ENCODE measurements around the gene PIK3CD. TPM values are rescaled to one million over a fixed set of nuclear protein-coding genes. Genes with fewer than 3 reads are reported as not detected.

The PIK3CD gene
- total and polyA plus RNA-seq, 2 of the 4 experiments (the other 2 are of a cell fraction): 5.0 to 12.1 TPM

DNA sequence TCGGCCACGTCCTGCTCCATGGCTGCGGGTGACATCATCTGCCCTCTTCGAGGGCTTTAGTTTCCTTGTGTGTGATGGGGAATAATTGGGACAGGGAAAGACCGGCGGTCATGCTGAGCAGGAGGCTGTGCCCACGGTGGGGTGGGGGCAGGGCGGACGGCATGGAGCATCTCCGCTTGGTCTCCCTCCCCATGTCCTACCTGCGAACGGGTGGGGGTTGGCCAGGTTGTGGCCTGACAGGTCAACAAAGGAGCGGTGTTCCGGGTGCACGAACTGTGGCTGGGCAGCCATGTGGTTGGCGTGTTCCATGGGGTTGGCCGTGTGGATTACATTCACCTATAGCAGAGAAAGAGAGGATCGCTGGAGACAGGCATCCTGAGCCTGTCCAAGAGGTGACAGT is 80.0 kb downstream of the PIK3CD start:
- DNase-seq (no peak), ATAC-seq (ENCODE audit: low read depth) (no peak)
- no peak overlapping the region for H2BK20ac ChIP-seq (ENCODE audit: low read depth, low read length)
- POLR2A ChIA-PET (ENCODE audit: unreplicated experiment): no interaction called here
- no peak overlapping the region for H3K18ac ChIP-seq (ENCODE audit: low read depth, low read length)
- no peak overlapping the region for H3K9ac ChIP-seq (ENCODE audit: low read depth, low read length)
- no peak overlapping the region for H3K23ac ChIP-seq (ENCODE audit: low read depth, low read length)
- no peaks in the 10 kb centered on the region for H3K9me1 ChIP-seq (ENCODE audit: insufficient read depth, low read length)
- H3K4ac ChIP-seq (ENCODE audit: low read depth, low read length): no peak overlapping the region
- H4K20me1 ChIP-seq (ENCODE audit: insufficient read depth, low read length): peaks cover 4% of the 10 kb centered on the region; the same call in 1 of the 2 replicates
- no peak overlapping the region for H3K4me2 ChIP-seq (ENCODE audit: low read depth, low read length)
- TF ChIP-seq, protein P1, sequence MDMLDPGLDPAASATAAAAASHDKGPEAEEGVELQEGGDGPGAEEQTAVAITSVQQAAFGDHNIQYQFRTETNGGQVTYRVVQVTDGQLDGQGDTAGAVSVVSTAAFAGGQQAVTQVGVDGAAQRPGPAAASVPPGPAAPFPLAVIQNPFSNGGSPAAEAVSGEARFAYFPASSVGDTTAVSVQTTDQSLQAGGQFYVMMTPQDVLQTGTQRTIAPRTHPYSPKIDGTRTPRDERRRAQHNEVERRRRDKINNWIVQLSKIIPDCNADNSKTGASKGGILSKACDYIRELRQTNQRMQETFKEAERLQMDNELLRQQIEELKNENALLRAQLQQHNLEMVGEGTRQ (IDR thresholded peaks at IDR 0.05; ENCODE audit: low read depth, low read length): no peak
- H2BK5ac ChIP-seq (ENCODE audit: low read depth, low read length, poor library complexity, severe bottlenecking): no peak overlapping the region
- H4K91ac ChIP-seq (ENCODE audit: insufficient read depth, low read depth, low read length): no peak overlapping the region
- no peaks in the 10 kb centered on the region for H3K9me3 ChIP-seq (ENCODE audit: control insufficient read depth, insufficient read depth, low read length)
- no peak overlapping the region for H4K8ac ChIP-seq (ENCODE audit: low read depth in 2 of 2, low read length in 2 of 2)
- dilution Hi-C loops (cut with HindIII; ENCODE audit: low sequenced_read_pairs, unreplicated experiment) (no loop called here), in situ Hi-C loops (cut with MboI; ENCODE audit: low sequenced_read_pairs) (no loop called here), intact Hi-C loops (cut with micrococcal nuclease) (no loop called here)
- 98% methylated on average over 6 of the region's 18 CpGs; no CpG with 5 or more reads in 1 of the 2 experiments for whole genome bisulfite sequencing, 2 experiments (ENCODE audit: extremely low coverage in 2 of 2, insufficient read length in 1 of 2)
- H3K36me3 ChIP-seq (ENCODE audit: control insufficient read depth, insufficient read depth, low read length): peaks cover 85% of the 10 kb centered on the region
- no peak overlapping the region for H2AK5ac ChIP-seq (ENCODE audit: low read depth, low read length)
- H3K14ac ChIP-seq (replicated peaks; ENCODE audit: low read depth, low read length): no peak overlapping the region
- no peak overlapping the region for H3K56ac ChIP-seq (ENCODE audit: extremely low read depth, insufficient read depth, low read length)
- H2AK9ac ChIP-seq (replicated peaks; ENCODE audit: low read depth, low read length, poor library complexity): peak overlapping the region; percentile 47
- no peak overlapping the region for H2AFZ ChIP-seq (replicated peaks; ENCODE audit: low read length, poor library complexity)
- no peak overlapping the region for H2BK15ac ChIP-seq (ENCODE audit: low read depth, low read length)
- no TSS peak for BruUV-seq (replicated peaks)
- no peak overlapping the region for H3K4me3 ChIP-seq (ENCODE audit: insufficient read depth, low read depth, low read length)
- H3K4me1 ChIP-seq (ENCODE audit: control insufficient read depth, insufficient read depth, low read length): no peaks in the 10 kb centered on the region
- CTCF ChIA-PET: no interaction called here
- H3K79me1 ChIP-seq (ENCODE audit: low read depth in 1 of 2, low read length in 2 of 2): no peaks in the 10 kb centered on the region
- H4K5ac ChIP-seq (ENCODE audit: low read depth, low read length): no peak overlapping the region
- H3K27ac ChIP-seq (ENCODE audit: insufficient read depth, low read length): no peak overlapping the region
- no peak overlapping the region for H2BK120ac ChIP-seq (ENCODE audit: low read depth, low read length)
- H3K27me3 ChIP-seq (ENCODE audit: control insufficient read depth, insufficient read depth, low read length): no peaks in the 10 kb centered on the region

Measured in IMR-90 (cell line).